Measurements from ENCODE around the gene SGCE.

DNA sequence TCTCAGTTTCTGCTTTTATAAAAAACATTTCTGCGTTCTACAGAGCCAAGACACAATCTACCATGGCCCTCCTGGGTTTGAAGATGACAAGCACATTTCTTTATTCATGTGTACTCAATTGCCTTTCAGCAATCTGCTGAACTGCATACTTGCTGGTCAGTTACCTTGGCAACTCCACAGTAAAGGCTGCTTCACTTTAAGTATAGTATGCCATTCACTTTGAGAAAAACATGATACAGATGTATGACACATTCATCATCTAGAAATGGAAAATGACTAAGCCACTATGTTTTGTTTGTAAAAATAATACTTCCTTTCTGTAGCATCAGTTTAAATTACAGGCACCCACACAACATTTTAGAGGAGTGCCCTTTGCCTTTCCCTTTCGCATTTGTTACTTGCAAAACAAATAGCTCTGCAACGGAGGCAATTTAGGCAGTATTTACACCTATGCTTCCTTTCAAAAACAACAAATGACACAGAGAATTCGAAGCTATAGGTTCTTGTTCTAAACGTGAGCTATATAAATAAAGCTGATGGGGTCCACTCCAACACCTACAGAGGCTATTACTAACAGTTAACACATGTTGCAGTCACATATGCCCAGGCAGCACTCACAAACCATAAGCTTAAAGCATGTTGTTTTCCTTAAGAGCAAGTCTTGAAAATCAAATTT is 23.5 kb downstream of the SGCE start:
- TF ChIP-seq, protein P1, sequence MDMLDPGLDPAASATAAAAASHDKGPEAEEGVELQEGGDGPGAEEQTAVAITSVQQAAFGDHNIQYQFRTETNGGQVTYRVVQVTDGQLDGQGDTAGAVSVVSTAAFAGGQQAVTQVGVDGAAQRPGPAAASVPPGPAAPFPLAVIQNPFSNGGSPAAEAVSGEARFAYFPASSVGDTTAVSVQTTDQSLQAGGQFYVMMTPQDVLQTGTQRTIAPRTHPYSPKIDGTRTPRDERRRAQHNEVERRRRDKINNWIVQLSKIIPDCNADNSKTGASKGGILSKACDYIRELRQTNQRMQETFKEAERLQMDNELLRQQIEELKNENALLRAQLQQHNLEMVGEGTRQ (CRISPR knock-in tag; IDR thresholded peaks at IDR 0.05), result no peak
- TF ChIP-seq ZNF146 (CRISPR knock-in tag; IDR thresholded peaks at IDR 0.05; ENCODE audit: unreplicated experiment), result no peak
- TF ChIP-seq HEY1 (CRISPR knock-in tag; IDR thresholded peaks at IDR 0.05; ENCODE audit: borderline replicate concordance), result no peak
- no peak for TF ChIP-seq ZNF3 (CRISPR knock-in tag; IDR thresholded peaks at IDR 0.05)
- TF ChIP-seq POLR3A (IDR thresholded peaks at IDR 0.05; ENCODE audit: borderline replicate concordance, extremely low read depth, insufficient read depth, insufficient read length), result no peak
- no peak for TF ChIP-seq SRSF7 (optimal IDR thresholded peaks at IDR 0.05; ENCODE audit: low read depth, low read length)
- TF ChIP-seq POLR2AphosphoS5 (IDR thresholded peaks at IDR 0.05; ENCODE audit: control insufficient read depth, insufficient read depth, low read depth, low read length), result no peak
- TF ChIP-seq, protein P2, sequence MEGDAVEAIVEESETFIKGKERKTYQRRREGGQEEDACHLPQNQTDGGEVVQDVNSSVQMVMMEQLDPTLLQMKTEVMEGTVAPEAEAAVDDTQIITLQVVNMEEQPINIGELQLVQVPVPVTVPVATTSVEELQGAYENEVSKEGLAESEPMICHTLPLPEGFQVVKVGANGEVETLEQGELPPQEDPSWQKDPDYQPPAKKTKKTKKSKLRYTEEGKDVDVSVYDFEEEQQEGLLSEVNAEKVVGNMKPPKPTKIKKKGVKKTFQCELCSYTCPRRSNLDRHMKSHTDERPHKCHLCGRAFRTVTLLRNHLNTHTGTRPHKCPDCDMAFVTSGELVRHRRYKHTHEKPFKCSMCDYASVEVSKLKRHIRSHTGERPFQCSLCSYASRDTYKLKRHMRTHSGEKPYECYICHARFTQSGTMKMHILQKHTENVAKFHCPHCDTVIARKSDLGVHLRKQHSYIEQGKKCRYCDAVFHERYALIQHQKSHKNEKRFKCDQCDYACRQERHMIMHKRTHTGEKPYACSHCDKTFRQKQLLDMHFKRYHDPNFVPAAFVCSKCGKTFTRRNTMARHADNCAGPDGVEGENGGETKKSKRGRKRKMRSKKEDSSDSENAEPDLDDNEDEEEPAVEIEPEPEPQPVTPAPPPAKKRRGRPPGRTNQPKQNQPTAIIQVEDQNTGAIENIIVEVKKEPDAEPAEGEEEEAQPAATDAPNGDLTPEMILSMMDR (IDR thresholded peaks at IDR 0.05 in 2 of 3, conservative IDR thresholded peaks at IDR 0.05 in 1 of 3; ENCODE audit: insufficient read depth in 2 of 3, low read depth in 1 of 3, low read length in 3 of 3), result no peak
- no peak for TF ChIP-seq POLR2A (conservative IDR thresholded peaks at IDR 0.05)
- no peak for TF ChIP-seq CREM (IDR thresholded peaks at IDR 0.05; ENCODE audit: low read depth)
- no peak for TF ChIP-seq EP300 (IDR thresholded peaks at IDR 0.05; ENCODE audit: low read length)
- TF ChIP-seq ZNF175 (CRISPR knock-in tag; IDR thresholded peaks at IDR 0.05; ENCODE audit: low read depth), result no peak
- no peak for TF ChIP-seq EZH2 (IDR thresholded peaks at IDR 0.05; ENCODE audit: borderline replicate concordance, low read depth, low read length)
- TF ChIP-seq ZNF76 (CRISPR knock-in tag; IDR thresholded peaks at IDR 0.05; ENCODE audit: borderline replicate concordance), result no peak
